Measurements from ENCODE around the gene ASIC2.

Gene ASIC2

GRCh38 chr17:33109336-33110072 is 183.6 kb downstream of the ASIC2 start:
- no peak for DNase-seq

GRCh38 chr17:33106525-33107165 is 186.4 kb downstream of the ASIC2 start:
- no peak for DNase-seq

- DNase-seq = no peak
These were observed 187.2 kb downstream of the ASIC2 start for GRCh38 chr17:33105911-33106310.

GRCh38 chr17:33099906-33100305 is 193.2 kb downstream of the ASIC2 start:
- DNase-seq = no peak

- no peak for DNase-seq
These were observed 193.8 kb downstream of the ASIC2 start for GRCh38 chr17:33099252-33099651.

GRCh38 chr17:33097411-33097810 is 195.7 kb downstream of the ASIC2 start:
- no peak for DNase-seq

- no peak for DNase-seq
These were observed 196.9 kb downstream of the ASIC2 start for GRCh38 chr17:33096161-33096560.

GRCh38 chr17:33091271-33091670 is 201.8 kb downstream of the ASIC2 start:
- no peak for DNase-seq

- no peak for DNase-seq
These were observed 202.3 kb downstream of the ASIC2 start for GRCh38 chr17:33090806-33091205.

- DNase-seq = no peak
These were observed 206.2 kb downstream of the ASIC2 start for GRCh38 chr17:33086878-33087277.

GRCh38 chr17:33086041-33086440 is 207.1 kb downstream of the ASIC2 start:
- no peak for DNase-seq

GRCh38 chr17:33085256-33085655 is 207.8 kb downstream of the ASIC2 start:
- DNase-seq = no peak

- DNase-seq = no peak
These were observed 208.3 kb downstream of the ASIC2 start for GRCh38 chr17:33084755-33085154.

- no peak for DNase-seq
These were observed 210.4 kb downstream of the ASIC2 start for GRCh38 chr17:33082529-33083173.

GRCh38 chr17:33080091-33080490 is 213.0 kb downstream of the ASIC2 start:
- no peak for DNase-seq

GRCh38 chr17:33079201-33079600 is 213.9 kb downstream of the ASIC2 start:
- DNase-seq = no peak

- DNase-seq = no peak
These were observed 216.1 kb downstream of the ASIC2 start for GRCh38 chr17:33076979-33077378.

GRCh38 chr17:33073416-33073815 is 219.7 kb downstream of the ASIC2 start:
- no peak for DNase-seq

GRCh38 chr17:33072421-33073161 is 220.5 kb downstream of the ASIC2 start:
- no peak for DNase-seq

GRCh38 chr17:33071656-33072055 is 221.4 kb downstream of the ASIC2 start:
- DNase-seq = no peak

- no peak for DNase-seq
These were observed 235.5 kb downstream of the ASIC2 start for GRCh38 chr17:33057564-33057963.

GRCh38 chr17:33056399-33057146 is 236.5 kb downstream of the ASIC2 start:
- DNase-seq = no peak

GRCh38 chr17:33055746-33056145 is 237.3 kb downstream of the ASIC2 start:
- DNase-seq = no peak

All from NCI-H446 (cell line).